Progenitor cell of endocrine pancreas (in vitro differentiated cells): ENCODE results near the gene TBC1D12. TPM values are rescaled to one million over a fixed set of nuclear protein-coding genes. Genes with fewer than 3 reads are reported as not detected.

ENCODE experiments used
- DNase-seq: peaks from one replicate; pipeline ENCODE4 v3.0.0; 2021; ENCODE audit warnings: low spot score; ENCODE audit not compliant: unreplicated experiment
- H3K27ac Mint-ChIP-seq: 2 replicates; pipeline ENCODE4 v1.8.0; 2021; ENCODE audit warnings: mild to moderate bottlenecking, moderate library complexity, mixed read lengths
- H3K27me3 Mint-ChIP-seq: 2 replicates; pipeline ENCODE4 v1.8.0; 2021; ENCODE audit warnings: mixed read lengths
- H3K36me3 Mint-ChIP-seq: 2 replicates; pipeline ENCODE4 v1.8.0; 2022; ENCODE audit warnings: mixed read lengths; ENCODE audit not compliant: insufficient read depth
- H3K4me1 Mint-ChIP-seq: 2 replicates; pipeline ENCODE4 v1.8.0; 2021; ENCODE audit warnings: low read depth, mixed read lengths
- H3K4me3 Mint-ChIP-seq: 2 replicates; pipeline ENCODE4 v1.8.0; 2021; ENCODE audit warnings: low read depth, mild to moderate bottlenecking, moderate library complexity, mixed read lengths
- H3K9me3 Mint-ChIP-seq: 2 replicates; pipeline ENCODE4 v1.8.0; 2021; ENCODE audit warnings: low read depth, mixed read lengths
- total RNA-seq: library from RNA; stranded (reverse); gene quantifications from 2 replicates; pipeline ENCODE4 v1.2.1, GENCODE V29; 2021
- TF ChIP-seq, protein P1 (sequence below): fragments of 200-600 bp; sonication (generic); IDR thresholded peaks from one replicate; pipeline ENCODE4 v1.5.0; 2021; ENCODE audit warnings: antibody characterized with exemption, mild to moderate bottlenecking; ENCODE audit not compliant: unreplicated experiment

TBC1D12 gene
- total RNA-seq, 1 donor from 2014 or later: 8.0 TPM

DNA sequence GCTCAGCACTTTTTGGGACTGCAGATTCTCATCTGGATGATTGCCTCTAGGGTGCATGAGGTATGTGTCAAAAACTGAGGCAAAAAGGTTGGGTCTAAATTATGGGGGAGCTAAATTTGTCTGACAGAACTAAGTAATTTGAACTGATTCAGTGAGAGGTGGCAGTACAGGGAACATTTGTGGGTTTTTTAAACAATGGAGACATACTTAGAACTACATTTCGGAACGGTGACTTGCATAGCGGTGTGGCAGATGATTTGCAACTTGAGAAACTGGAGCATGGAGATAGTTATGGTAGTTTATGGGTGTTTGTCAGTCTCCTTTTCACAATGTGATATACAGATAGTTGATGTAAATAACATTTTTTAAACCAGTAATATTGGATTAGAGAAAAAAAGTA is 14.6 kb downstream of the TBC1D12 start:
- no peaks in the 10 kb centered on the region for H3K27me3 Mint-ChIP-seq
- DNase-seq: no peak
- H3K9me3 Mint-ChIP-seq: no peaks in the 10 kb centered on the region
- TF ChIP-seq, protein P1, sequence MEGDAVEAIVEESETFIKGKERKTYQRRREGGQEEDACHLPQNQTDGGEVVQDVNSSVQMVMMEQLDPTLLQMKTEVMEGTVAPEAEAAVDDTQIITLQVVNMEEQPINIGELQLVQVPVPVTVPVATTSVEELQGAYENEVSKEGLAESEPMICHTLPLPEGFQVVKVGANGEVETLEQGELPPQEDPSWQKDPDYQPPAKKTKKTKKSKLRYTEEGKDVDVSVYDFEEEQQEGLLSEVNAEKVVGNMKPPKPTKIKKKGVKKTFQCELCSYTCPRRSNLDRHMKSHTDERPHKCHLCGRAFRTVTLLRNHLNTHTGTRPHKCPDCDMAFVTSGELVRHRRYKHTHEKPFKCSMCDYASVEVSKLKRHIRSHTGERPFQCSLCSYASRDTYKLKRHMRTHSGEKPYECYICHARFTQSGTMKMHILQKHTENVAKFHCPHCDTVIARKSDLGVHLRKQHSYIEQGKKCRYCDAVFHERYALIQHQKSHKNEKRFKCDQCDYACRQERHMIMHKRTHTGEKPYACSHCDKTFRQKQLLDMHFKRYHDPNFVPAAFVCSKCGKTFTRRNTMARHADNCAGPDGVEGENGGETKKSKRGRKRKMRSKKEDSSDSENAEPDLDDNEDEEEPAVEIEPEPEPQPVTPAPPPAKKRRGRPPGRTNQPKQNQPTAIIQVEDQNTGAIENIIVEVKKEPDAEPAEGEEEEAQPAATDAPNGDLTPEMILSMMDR: no peak
- no peak overlapping the region for H3K4me3 Mint-ChIP-seq
- no peak overlapping the region for H3K27ac Mint-ChIP-seq
- H3K36me3 Mint-ChIP-seq: no peaks in the 10 kb centered on the region
- no peaks in the 10 kb centered on the region for H3K4me1 Mint-ChIP-seq

DNA sequence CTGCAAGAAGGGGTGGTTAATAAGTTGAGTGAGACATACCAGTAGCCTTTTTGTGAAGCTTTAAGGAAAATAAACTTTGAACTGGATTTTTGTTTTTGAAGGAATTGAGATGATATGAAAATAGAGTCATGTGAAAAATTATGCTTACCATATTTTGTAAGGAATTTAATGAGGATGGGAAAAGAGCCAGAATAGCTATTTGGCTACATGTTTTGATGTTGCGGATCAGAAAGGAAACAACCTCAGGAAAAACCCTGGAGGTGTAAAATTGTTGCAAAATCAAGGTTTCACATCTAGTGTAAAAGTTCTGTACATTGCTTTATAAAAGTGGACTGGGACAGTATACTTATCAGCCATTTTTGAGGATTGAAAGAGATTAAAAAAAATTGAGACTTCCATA is 15.0 kb downstream of the TBC1D12 start:
- H3K4me1 Mint-ChIP-seq: no peaks in the 10 kb centered on the region
- no peak overlapping the region for H3K27ac Mint-ChIP-seq

DNA sequence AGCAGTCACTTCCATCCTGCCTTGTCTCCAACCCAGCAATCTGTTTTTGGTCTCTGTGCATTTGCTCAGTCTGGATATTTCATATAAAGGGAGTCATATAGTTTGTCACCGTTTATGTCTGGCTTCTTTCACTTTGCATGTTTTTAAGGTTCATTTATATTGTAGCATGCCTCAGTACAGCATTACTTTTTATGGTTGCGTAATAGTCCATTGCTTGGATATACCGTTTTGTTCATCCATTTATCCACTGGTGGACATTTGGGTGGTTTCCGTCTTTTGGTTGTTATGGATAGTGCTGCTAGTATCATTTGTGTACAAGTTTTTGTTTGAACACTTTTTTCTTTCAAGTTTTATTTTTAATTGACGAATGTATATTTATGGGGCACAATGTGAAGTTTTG is 18.2 kb downstream of the TBC1D12 start:
- peaks cover 10% of the 10 kb centered on the region for H3K9me3 Mint-ChIP-seq
- H3K27me3 Mint-ChIP-seq: no peaks in the 10 kb centered on the region
- TF ChIP-seq, protein P1: no peak
- no peak overlapping the region for H3K4me3 Mint-ChIP-seq
- no peak for DNase-seq
- H3K4me1 Mint-ChIP-seq: no peaks in the 10 kb centered on the region
- no peak overlapping the region for H3K27ac Mint-ChIP-seq
- peaks cover 9% of the 10 kb centered on the region for H3K36me3 Mint-ChIP-seq

More for the DNA sequence above, 15.0 kb downstream of the TBC1D12 start:
- H3K4me3 Mint-ChIP-seq: no peak overlapping the region
- no peaks in the 10 kb centered on the region for H3K9me3 Mint-ChIP-seq
- DNase-seq: no peak
- no peaks in the 10 kb centered on the region for H3K27me3 Mint-ChIP-seq
- TF ChIP-seq, protein P1: no peak
- H3K36me3 Mint-ChIP-seq: no peaks in the 10 kb centered on the region

DNA sequence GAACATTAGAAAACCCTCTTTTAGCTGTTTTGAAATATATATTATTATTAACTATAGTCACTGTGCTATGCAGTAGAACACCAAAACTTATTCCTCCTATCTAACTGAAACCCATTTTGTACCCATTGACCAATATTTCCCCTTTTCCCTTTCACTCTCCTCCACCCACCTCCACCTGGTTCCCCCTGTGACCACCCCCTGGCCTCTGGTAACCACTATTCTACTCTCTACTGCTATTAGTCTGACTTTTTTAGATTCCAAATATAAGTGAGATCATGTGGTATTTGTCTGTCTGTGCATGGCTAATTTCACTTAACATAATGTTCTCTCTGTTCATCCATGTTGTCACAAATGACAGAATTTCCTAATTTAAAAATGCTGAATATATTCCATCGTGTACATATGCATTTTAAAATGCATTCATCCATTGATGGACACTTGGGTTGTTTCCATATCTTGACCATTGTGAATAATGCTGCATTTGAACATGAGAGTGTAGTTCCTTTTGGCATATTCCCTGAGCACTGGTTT is 18.7 kb downstream of the TBC1D12 start:
- no peaks in the 10 kb centered on the region for H3K27me3 Mint-ChIP-seq
- no peak for DNase-seq
- no peak overlapping the region for H3K27ac Mint-ChIP-seq
- no peak overlapping the region for H3K4me3 Mint-ChIP-seq
- no peaks in the 10 kb centered on the region for H3K4me1 Mint-ChIP-seq
- TF ChIP-seq, protein P1: no peak
- H3K9me3 Mint-ChIP-seq: peaks cover 10% of the 10 kb centered on the region
- H3K36me3 Mint-ChIP-seq: peaks cover 9% of the 10 kb centered on the region

DNA sequence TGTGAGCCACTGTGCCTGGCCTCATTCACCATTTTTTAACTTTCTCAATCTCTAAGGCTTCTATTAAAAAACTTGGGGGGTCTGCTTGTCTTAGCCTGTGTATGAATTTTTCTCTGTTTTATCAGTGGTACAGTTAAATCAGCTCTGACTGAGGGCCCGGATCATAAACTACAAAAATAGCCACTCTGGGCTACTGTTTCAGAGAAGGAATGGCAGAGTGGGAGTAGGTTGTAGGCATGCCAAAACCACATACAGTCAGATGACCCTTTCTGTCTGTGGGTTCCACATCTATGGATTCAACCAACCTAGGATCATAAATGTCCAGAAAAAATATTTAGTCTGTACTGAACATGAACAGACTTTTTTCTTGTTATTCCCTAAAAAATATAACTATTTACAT is 21.3 kb downstream of the TBC1D12 start:
- H3K27ac Mint-ChIP-seq: no peak overlapping the region
- no peaks in the 10 kb centered on the region for H3K27me3 Mint-ChIP-seq
- no peaks in the 10 kb centered on the region for H3K4me1 Mint-ChIP-seq
- TF ChIP-seq, protein P1: no peak
- H3K9me3 Mint-ChIP-seq: peaks cover 14% of the 10 kb centered on the region
- no peak overlapping the region for H3K4me3 Mint-ChIP-seq
- no peak for DNase-seq
- H3K36me3 Mint-ChIP-seq: peaks cover 12% of the 10 kb centered on the region
